HCT116 (cell line): ENCODE data around the gene MYCBP2. TPM values are rescaled to one million over a fixed set of nuclear protein-coding genes. Genes with fewer than 3 reads are reported as not detected.

Experiments
- ATAC-seq: fragments of 200-7000 bp; cut with Tn5 transposase; 2 replicates; pipeline ENCODE4 v1.9.1; 2020; ENCODE audit warnings: mild to moderate bottlenecking, moderate library complexity
- BruUV-seq: library from RNA; stranded (reverse); fragments of 400-500 nt; replicated peaks from 2 replicates; lab custom pipeline; 2021; lab: Mats Ljungman, UMichigan
- CTCF ChIA-PET: fragments of 300-600 bp; sonication (Branson Sonifier 250); formaldehyde crosslinking; loops from one replicate; lab custom pipeline; 2021; ENCODE audit warnings: antibody characterized with exemption; lab: Charles Lee
- POLR2A ChIA-PET: fragments of 300-600, 350-600 bp; sonication (Branson Sonifier 250); formaldehyde crosslinking; loops from one replicate; lab custom pipeline; 2021; ENCODE audit warnings: antibody characterized with exemption; lab: Charles Lee
- RAD21 ChIA-PET, 2 experiments: fragments of 300-600 bp; sonication (Branson Sonifier 250); formaldehyde crosslinking; loops; one replicate each; lab custom pipeline; 2023; ENCODE audit warnings: low total read pairs in 2 of 2; ENCODE audit not compliant: uncharacterized antibody in 2 of 2, unreplicated experiment in 2 of 2, low non-redundant PET in 1 of 2; lab: Charles Lee
- DNase-seq: peaks from one replicate; pipeline ENCODE4 v3.0.0-alpha.2; 2010; ENCODE audit warnings: low read depth, low spot score
- H2AFZ ChIP-seq: fragments of 200-600 bp; shearing (Covaris generic), sonication (generic); 2 replicates; pipeline ENCODE4 v1.6.1; 2017; ENCODE audit warnings: low read depth, mixed run types, mixed read lengths, antibody characterized with exemption, low read length; ENCODE audit not compliant: poor library complexity, severe bottlenecking
- H3K27ac ChIP-seq: 2 replicates; pipeline ENCODE4 v1.5.1; 2012; ENCODE audit warnings: low read depth, low read length
- H3K27me3 ChIP-seq: fragments of 200-600 bp; sonication (generic); 2 replicates; pipeline ENCODE4 v1.6.1; 2016; ENCODE audit warnings: mixed run types, low read length, mixed read lengths; ENCODE audit not compliant: insufficient read depth
- H3K36me3 ChIP-seq, 2 experiments: fragments of 200-500 bp in 1 of 2; fragments of 200-600 bp in 1 of 2; sonication (Bioruptor generic) in 1 of 2; sonication (generic) in 1 of 2; 2 replicates each; pipeline versions ENCODE4 v1.5.1 to v1.6.1; 2014 to 2016; ENCODE audit warnings: low read length in 2 of 2, inconsistent platforms in 1 of 2, mixed read lengths in 1 of 2, mixed run types in 1 of 2; ENCODE audit not compliant: insufficient read depth in 2 of 2, control insufficient read depth in 1 of 2
- H3K4me1 ChIP-seq, 2 experiments: fragments of 200-600 bp in 1 of 2; sonication (generic) in 1 of 2; 2 replicates each; pipeline versions ENCODE4 v1.5.1 to v1.6.1; 2012 to 2017; ENCODE audit warnings: low read length in 2 of 2, inconsistent platforms in 1 of 2, mild to moderate bottlenecking in 1 of 2, mixed read lengths in 1 of 2, mixed run types in 1 of 2, moderate library complexity in 1 of 2; ENCODE audit not compliant: insufficient read depth in 2 of 2, control insufficient read depth in 1 of 2
- H3K4me2 ChIP-seq: fragments of 200-600 bp; sonication (generic); 2 replicates; pipeline ENCODE4 v1.6.1; 2017; ENCODE audit warnings: mixed run types, low read length, mixed read lengths
- H3K4me3 ChIP-seq, 2 experiments: fragments of 200-600 bp in 1 of 2; sonication (generic) in 1 of 2; replicated peaks in 1 of 2; 2 replicates each; pipeline ENCODE4 v1.5.1; 2011 to 2016; ENCODE audit warnings: low read length in 2 of 2, control low read depth in 1 of 2, low read depth in 1 of 2, mild to moderate bottlenecking in 1 of 2, mixed read lengths in 1 of 2, mixed run types in 1 of 2
- H3K79me2 ChIP-seq: fragments of 200-600 bp; sonication (generic); 2 replicates; pipeline ENCODE4 v1.6.1; 2017; ENCODE audit warnings: mild to moderate bottlenecking, mixed run types, low read length, moderate library complexity, mixed read lengths; ENCODE audit not compliant: insufficient read depth
- H3K9ac ChIP-seq: fragments of 200-600 bp; sonication (generic); 2 replicates; pipeline ENCODE4 v1.6.1; 2016; ENCODE audit warnings: low read length, mixed read lengths
- H3K9me2 ChIP-seq: fragments of 200-600 bp; sonication (generic), shearing (Covaris generic); 2 replicates; pipeline ENCODE4 v1.6.1; 2017; ENCODE audit warnings: mixed run types, mild to moderate bottlenecking, moderate library complexity; ENCODE audit not compliant: insufficient read depth
- H3K9me3 ChIP-seq, 2 experiments: fragments of 200-500 bp in 1 of 2; fragments of 200-600 bp in 1 of 2; sonication (Bioruptor generic) in 1 of 2; sonication (generic) in 1 of 2; 2 replicates each; pipeline ENCODE4 v1.6.1; 2014 to 2017; ENCODE audit warnings: low read length in 2 of 2, mixed read lengths in 2 of 2, inconsistent platforms in 1 of 2, low read depth in 1 of 2, mild to moderate bottlenecking in 1 of 2, mixed run types in 1 of 2, moderate library complexity in 1 of 2; ENCODE audit not compliant: control insufficient read depth in 1 of 2, insufficient read depth in 1 of 2
- H4K20me1 ChIP-seq: fragments of 200-600 bp; sonication (generic), shearing (Covaris generic); 2 replicates; pipeline ENCODE4 v1.6.1; 2017; ENCODE audit warnings: mixed run types, mild to moderate bottlenecking, moderate library complexity; ENCODE audit not compliant: insufficient read depth
- CBX3 ChIP-seq: IDR thresholded peaks from 2 replicates; pipeline ENCODE4 v1.6.1; 2012; ENCODE audit warnings: low read depth
- CTCF ChIP-seq, 3 experiments: fragments of 200-600 bp in 1 of 3; sonication (generic) in 1 of 3; IDR thresholded peaks in 2 of 3; conservative IDR thresholded peaks in 1 of 3; 2 replicates each; pipeline ENCODE4 v1.5.1; 2012 to 2017; ENCODE audit warnings: low read depth in 2 of 3, low read length in 2 of 3, antibody characterized with exemption in 1 of 3, borderline replicate concordance in 1 of 3, control low read depth in 1 of 3, mild to moderate bottlenecking in 1 of 3, mixed read lengths in 1 of 3, mixed run types in 1 of 3, moderate library complexity in 1 of 3; ENCODE audit not compliant: insufficient read depth in 1 of 3
- EZH2 ChIP-seq: fragments of 200-600 bp; sonication (generic); IDR thresholded peaks from 2 replicates; pipeline ENCODE4 v1.6.1; 2017; ENCODE audit warnings: antibody characterized with exemption, mixed run types
- EZH2phosphoT487 ChIP-seq: fragments of 200-600 bp; IDR thresholded peaks from 2 replicates; pipeline ENCODE4 v1.6.1; 2018; ENCODE audit warnings: antibody characterized with exemption, borderline replicate concordance
- FOSL1 ChIP-seq: IDR thresholded peaks from 2 replicates; pipeline ENCODE4 v1.6.1; 2012; ENCODE audit warnings: low read depth
- POLR2A ChIP-seq: IDR thresholded peaks from 2 replicates; pipeline ENCODE4 v1.7.0; 2011; ENCODE audit warnings: borderline replicate concordance; ENCODE audit not compliant: insufficient read depth, insufficient read length; ENCODE audit errors: extremely low read depth
- RAD21 ChIP-seq: IDR thresholded peaks from 2 replicates; pipeline ENCODE4 v1.6.1; 2012; ENCODE audit warnings: low read depth, mild to moderate bottlenecking
- REST ChIP-seq: IDR thresholded peaks from 2 replicates; pipeline ENCODE4 v1.6.1; 2012; ENCODE audit warnings: low read depth
- SIN3A ChIP-seq: IDR thresholded peaks from 2 replicates; pipeline ENCODE4 v1.6.1; 2012; ENCODE audit warnings: low read depth
- ZFX ChIP-seq: fragments of 450-650 bp; IDR thresholded peaks from 2 replicates; pipeline ENCODE4 v1.6.1; 2017
- ZNF274 ChIP-seq: fragments of 200-500 bp; sonication (Bioruptor generic); IDR thresholded peaks from 2 replicates; pipeline ENCODE4 v1.6.1; 2014; ENCODE audit warnings: mild to moderate bottlenecking, low read depth, low read length, inconsistent platforms
- intact Hi-C: fragments of 100-400 bp; cut with micrococcal nuclease; formaldehyde crosslinking; loops from 2 replicates; pipeline ENCODE4 v1.10.0; 2022
- total RNA-seq: library from RNA; stranded (reverse); gene quantifications from one replicate; pipeline ENCODE4 v1.2.1, GENCODE V29; 2021; ENCODE audit not compliant: unreplicated experiment

MYCBP2 gene
- total RNA-seq, 1 experiment from 2014 or later, result 48.5 TPM

GRCh38 chr13:77150651-77151050, 176.2 kb downstream of the MYCBP2 start:
- Histone ChIP-seq H3K9me3 (no peaks in the 10 kb centered on the region), H4K20me1 (no peaks in the 10 kb centered on the region), H3K36me3 (peaks cover 0 to 10% of the 10 kb centered on the region in 2 experiments; a peak in 1 of 4 replicates), H3K9me2 (no peaks in the 10 kb centered on the region), H3K79me2 (no peaks in the 10 kb centered on the region), H3K4me3 (no peak overlapping the region), H3K9ac (no peak overlapping the region), H2AFZ (no peak overlapping the region), H3K27ac (no peak overlapping the region), H3K27me3 (no peaks in the 10 kb centered on the region), H3K4me1 (no peaks in the 10 kb centered on the region), H3K4me2 (no peak overlapping the region)
- no TSS peak for BruUV-seq
- DNase-seq (no peak), ATAC-seq (no peak)
- ChIA-PET RAD21 (no interaction called here), POLR2A (no interaction called here), CTCF (no interaction called here)
- TF ChIP-seq CBX3, result no peak
- no peak for TF ChIP-seq FOSL1
- no peak for TF ChIP-seq REST
- no peak for TF ChIP-seq ZNF274
- no peak for TF ChIP-seq EZH2phosphoT487
- no peak for TF ChIP-seq POLR2A
- TF ChIP-seq RAD21, result no peak
- TF ChIP-seq CTCF (IDR thresholded peaks at IDR 0.05 in 2 of 3, conservative IDR thresholded peaks at IDR 0.05 in 1 of 3; ENCODE audit: borderline replicate concordance in 1 of 3, insufficient read depth in 1 of 3, low read depth in 2 of 3, low read length in 2 of 3), result no peak
- TF ChIP-seq ZFX, result no peak
- TF ChIP-seq EZH2, result no peak
- no peak for TF ChIP-seq SIN3A
- intact Hi-C loops, result no loop called here
